HG03469 (cell line): Measurements from ENCODE around the gene WIPF3.
"Not testable (repeated sequence)": the region's sequence is repeated elsewhere in the genome, so short reads cannot be mapped to it uniquely, and the experiment has no call there.

ENCODE experiments used
- ATAC-seq: cut with Tn5 transposase; IDR thresholded peaks from one replicate; pipeline ENCODE4 v1.9.1; 2021; ENCODE audit warnings: mild to moderate bottlenecking, moderate library complexity, moderate number of reproducible peaks; ENCODE audit not compliant: unreplicated experiment

The WIPF3 gene

DNA sequence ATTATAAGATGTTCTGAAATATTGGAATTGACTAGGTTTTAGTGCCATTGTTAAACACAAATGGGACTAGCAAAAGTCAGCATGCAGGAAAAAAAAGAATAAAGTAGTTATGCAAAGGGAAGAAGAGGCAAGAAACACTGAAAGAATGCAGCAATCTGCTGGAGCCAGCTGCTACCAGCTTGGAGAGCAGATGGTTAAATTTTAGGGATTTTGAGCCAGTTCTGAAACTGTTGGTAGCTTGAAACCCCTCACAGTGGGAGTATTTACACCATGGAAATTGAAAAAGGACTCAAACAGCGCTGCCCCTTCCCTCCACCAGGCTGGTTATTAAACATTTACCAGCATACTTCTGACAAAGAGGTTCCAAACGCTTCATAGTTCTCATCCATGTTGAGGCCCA, 142.3 kb downstream of the WIPF3 start:
- ATAC-seq = no peak

DNA sequence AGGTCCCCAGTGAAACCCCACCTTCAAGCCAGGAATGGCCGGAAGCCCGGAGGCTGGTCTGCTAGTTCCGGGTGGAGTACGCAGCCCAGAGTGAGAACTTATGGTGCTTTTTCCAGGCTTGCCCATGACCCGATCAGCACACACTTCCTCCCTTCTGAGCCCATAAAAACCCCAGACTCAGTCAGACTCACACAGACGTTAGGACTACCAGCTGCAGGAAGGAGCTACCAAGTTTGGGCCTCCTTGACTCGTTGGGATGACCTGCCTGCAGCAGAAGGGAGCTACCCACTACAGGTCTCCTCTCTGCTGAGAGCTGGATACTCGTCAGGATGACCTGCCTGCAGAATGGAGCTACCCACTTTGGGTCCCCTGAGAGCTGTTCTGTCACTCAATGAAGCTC, 144.2 kb downstream of the WIPF3 start:
- ATAC-seq = no peak

DNA sequence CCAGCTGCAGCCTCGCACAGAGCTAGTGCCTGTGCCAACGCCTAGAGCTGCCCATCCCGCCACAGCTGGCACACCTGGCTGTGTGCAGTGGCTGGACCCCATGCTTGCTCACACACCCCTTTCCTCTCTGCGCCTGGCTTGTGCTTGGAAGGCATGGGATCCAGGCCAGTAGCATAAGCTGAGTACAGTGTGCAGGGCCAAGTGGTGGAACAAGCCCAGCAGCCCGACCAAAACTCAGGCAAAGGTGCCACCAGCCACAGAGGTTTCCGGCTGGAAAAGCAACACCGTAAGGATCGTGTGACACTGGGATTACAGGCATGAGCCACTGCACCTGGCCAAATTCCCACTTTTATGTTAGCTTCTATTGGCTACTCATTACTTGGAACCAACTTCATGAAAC, 144.9 kb downstream of the WIPF3 start:
- no peak for ATAC-seq

- no peak for ATAC-seq
Measured at GRCh38 chr7:29953726-29954347, 147.5 kb downstream of the WIPF3 start.

GRCh38 chr7:29955075-29955792, 148.9 kb downstream of the WIPF3 start:
- no peak for ATAC-seq

- ATAC-seq = peak; percentile 46
Measured at GRCh38 chr7:29955799-29956486, 149.6 kb downstream of the WIPF3 start.

GRCh38 chr7:29956487-29956836, 150.2 kb downstream of the WIPF3 start:
- no peak for ATAC-seq

DNA sequence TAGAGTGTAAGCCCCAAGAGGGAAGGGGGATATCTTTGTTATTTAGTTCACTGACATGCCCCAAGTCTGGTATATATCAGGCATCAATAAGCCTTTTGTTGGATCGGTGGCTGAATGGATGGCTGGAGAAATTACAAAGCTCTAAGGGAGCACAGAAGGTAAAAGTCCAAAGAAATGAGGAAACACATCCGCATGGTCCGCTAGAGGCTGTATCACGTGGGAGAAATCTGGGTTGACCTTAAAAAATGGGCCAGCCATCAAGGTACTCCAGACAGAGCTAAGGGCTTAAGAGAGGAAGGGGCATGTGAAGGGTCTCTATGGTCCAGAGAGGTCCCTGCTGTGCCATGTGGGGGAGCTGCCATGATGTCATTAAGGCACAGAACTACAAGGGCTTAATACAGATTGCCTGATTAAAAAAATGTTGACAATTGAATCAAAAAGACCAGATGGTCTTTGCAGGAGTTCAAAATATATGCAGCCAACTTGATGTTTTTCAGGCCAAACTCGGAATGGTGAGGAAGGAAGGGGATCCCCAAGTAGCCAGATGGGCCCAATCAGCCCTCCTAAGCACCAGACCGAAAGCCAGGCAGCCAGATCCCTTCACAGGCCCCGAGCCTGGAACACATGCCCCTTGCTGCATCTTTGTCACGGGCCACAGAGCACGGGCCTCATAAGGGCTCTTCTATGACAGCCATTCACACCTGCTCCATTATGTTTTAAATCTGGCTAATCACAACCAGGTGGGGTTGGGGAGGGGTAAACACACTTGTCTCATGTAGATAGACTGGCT, 151.4 kb downstream of the WIPF3 start:
- ATAC-seq = no peak

DNA sequence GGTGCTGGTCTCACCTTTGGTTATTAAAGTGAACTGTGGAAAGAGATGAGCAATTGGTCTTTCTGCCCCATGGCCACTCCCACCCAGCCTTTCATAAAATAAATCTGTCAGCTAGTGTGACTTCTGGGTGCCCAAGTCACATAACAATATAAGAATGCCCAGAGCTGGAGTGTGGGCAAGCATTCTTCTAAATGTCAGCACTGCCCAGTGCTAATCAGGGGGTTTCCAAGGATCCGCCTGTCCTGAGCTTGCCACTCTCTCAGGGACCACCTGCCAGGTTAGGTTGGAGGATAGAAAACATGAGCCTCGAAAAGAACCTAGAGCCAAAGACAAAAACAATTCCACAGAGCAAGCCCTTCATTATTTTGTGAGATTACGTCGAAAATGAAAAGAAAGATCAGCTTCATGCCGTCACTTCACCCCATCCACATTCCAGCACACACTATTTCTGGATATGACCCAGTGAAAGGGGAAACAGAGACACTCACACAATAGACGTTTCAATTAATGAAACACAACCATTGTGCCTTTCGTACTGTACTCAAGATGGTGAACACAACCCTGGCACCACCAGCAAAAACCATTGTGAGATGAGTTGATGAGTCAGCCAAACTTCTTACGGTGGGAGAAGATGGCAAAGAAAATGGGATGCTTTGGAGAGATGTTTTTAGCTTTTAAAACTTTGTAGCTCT, 152.5 kb downstream of the WIPF3 start:
- ATAC-seq = no peak

GRCh38 chr7:29961611-29962010, 155.3 kb downstream of the WIPF3 start:
- not testable (repeated sequence) for ATAC-seq

DNA sequence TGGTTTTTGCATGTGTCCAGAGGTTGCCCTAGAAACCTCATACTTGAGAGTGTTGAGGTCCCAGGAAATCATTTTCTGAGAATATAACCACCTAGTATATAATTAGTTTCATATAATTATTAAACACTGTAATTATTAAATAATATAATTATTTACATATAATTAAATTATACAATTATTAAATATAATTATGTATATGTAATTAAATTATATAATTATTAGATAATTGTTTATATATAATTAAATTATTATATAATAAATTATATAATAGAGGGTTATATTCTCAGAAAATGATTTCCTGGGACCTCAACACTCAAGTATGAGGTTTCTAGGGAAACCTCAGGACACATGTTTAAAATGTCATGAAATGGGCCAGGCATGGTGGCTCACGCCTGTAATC, 155.7 kb downstream of the WIPF3 start:
- ATAC-seq = no peak

- ATAC-seq = no peak
Measured at GRCh38 chr7:29965030-29965429, 158.7 kb downstream of the WIPF3 start.
